ENCODE results near the gene FRMD4A.

DNA sequence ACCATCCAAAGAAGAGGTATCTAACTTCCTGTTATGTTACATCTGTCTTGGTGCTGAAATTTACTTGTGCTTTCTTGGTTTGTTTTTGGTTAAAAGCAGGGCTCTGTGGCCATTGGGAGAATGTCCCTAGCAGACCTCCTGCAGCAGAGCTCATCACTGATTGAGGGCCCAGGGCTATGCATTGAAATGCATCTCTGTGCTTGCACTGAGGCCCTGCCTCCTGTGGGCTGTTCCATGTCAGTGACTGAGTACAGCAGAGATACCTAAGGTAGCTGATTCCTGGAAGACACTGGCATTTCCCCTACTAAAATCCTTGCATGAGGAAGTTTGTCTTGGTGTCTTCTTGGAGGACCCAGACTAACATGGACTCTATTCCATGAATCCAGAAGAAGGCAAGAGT is 213.9 kb downstream of the FRMD4A start:
- TF ChIP-seq, protein P1, sequence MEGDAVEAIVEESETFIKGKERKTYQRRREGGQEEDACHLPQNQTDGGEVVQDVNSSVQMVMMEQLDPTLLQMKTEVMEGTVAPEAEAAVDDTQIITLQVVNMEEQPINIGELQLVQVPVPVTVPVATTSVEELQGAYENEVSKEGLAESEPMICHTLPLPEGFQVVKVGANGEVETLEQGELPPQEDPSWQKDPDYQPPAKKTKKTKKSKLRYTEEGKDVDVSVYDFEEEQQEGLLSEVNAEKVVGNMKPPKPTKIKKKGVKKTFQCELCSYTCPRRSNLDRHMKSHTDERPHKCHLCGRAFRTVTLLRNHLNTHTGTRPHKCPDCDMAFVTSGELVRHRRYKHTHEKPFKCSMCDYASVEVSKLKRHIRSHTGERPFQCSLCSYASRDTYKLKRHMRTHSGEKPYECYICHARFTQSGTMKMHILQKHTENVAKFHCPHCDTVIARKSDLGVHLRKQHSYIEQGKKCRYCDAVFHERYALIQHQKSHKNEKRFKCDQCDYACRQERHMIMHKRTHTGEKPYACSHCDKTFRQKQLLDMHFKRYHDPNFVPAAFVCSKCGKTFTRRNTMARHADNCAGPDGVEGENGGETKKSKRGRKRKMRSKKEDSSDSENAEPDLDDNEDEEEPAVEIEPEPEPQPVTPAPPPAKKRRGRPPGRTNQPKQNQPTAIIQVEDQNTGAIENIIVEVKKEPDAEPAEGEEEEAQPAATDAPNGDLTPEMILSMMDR (IDR thresholded peaks at IDR 0.05), result no peak
- no peak for TF ChIP-seq POLR2A (IDR thresholded peaks at IDR 0.05)

Measured in testis (tissue), 2 donors.